Tibial nerve (tissue), 4 donors: ENCODE results near the gene TMUB1.

ENCODE experiments used
- EP300 ChIP-seq, 2 donors: sonication (generic); formaldehyde crosslinking; IDR thresholded peaks; one replicate each; pipeline ENCODE4 v1.6.1; 2017; ENCODE audit warnings: antibody characterized with exemption in 2 of 2, mild to moderate bottlenecking in 1 of 2
- TF ChIP-seq, protein P1 (sequence below), 5 experiments: fragments of 200-600 bp in 3 of 5; fragments of 450-650 bp in 2 of 5; sonication (generic) in 3 of 5; IDR thresholded peaks; one replicate each; pipeline ENCODE4 v1.5.1; 2016 to 2019; ENCODE audit warnings: antibody characterized with exemption in 5 of 5, mild to moderate bottlenecking in 3 of 5, moderate library complexity in 2 of 5

DNA sequence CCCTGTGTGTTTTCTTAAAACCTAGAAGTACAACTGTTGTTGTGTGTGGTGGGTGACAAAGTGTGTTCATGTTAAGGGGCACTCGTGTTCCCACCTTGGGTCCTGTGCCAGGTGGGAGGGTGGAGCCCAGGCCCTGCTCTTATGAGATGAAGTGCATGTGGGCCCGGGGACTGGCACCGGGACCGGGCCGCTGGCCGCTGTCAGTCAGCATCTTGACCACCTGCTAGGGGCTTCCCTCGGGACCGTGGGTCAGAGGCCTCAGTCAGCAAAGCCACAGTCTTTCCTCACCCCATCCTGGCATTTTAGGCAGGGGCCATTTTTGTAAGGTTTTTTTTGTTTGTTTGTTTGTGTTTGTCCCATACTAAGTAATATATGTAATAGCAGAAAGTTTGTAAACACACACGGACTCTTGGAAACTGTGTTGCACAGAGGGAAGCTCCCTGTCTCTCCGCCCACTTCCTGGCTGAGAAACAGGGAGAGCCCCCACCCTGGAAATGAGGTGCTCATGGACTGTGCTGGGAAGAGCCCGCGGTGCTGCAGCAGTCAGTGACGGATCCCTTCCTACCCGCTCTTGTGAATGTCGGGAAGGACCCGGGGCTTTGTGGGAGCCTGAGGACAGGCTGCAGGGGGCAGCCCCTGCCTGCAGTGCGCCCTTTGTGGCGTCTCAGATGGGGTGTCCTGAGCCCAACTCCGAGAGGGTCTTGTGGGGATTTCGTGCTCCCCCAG, 16.4 kb upstream of the TMUB1 start:
- TF ChIP-seq, protein P1, sequence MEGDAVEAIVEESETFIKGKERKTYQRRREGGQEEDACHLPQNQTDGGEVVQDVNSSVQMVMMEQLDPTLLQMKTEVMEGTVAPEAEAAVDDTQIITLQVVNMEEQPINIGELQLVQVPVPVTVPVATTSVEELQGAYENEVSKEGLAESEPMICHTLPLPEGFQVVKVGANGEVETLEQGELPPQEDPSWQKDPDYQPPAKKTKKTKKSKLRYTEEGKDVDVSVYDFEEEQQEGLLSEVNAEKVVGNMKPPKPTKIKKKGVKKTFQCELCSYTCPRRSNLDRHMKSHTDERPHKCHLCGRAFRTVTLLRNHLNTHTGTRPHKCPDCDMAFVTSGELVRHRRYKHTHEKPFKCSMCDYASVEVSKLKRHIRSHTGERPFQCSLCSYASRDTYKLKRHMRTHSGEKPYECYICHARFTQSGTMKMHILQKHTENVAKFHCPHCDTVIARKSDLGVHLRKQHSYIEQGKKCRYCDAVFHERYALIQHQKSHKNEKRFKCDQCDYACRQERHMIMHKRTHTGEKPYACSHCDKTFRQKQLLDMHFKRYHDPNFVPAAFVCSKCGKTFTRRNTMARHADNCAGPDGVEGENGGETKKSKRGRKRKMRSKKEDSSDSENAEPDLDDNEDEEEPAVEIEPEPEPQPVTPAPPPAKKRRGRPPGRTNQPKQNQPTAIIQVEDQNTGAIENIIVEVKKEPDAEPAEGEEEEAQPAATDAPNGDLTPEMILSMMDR (IDR thresholded peaks at IDR 0.05) = no peak
- no peak for TF ChIP-seq EP300 (IDR thresholded peaks at IDR 0.05)
